HFF-Myc (cell line): ENCODE measurements around the gene GALM.

Source experiments
- DNase-seq: peaks from one replicate; pipeline ENCODE4 v3.0.0-alpha.2; 2011; ENCODE audit warnings: low read depth; ENCODE audit errors: extremely low read depth
- H3K4me3 ChIP-seq: replicated peaks from 2 replicates; pipeline ENCODE4 v1.5.1; 2011; ENCODE audit warnings: low read depth, mild to moderate bottlenecking, control low read depth, low read length
- CTCF ChIP-seq: IDR thresholded peaks from 2 replicates; pipeline ENCODE4 v1.5.1; 2012; ENCODE audit warnings: mild to moderate bottlenecking, low read depth, low read length, control low read depth; ENCODE audit errors: missing control alignments

Gene GALM

DNA sequence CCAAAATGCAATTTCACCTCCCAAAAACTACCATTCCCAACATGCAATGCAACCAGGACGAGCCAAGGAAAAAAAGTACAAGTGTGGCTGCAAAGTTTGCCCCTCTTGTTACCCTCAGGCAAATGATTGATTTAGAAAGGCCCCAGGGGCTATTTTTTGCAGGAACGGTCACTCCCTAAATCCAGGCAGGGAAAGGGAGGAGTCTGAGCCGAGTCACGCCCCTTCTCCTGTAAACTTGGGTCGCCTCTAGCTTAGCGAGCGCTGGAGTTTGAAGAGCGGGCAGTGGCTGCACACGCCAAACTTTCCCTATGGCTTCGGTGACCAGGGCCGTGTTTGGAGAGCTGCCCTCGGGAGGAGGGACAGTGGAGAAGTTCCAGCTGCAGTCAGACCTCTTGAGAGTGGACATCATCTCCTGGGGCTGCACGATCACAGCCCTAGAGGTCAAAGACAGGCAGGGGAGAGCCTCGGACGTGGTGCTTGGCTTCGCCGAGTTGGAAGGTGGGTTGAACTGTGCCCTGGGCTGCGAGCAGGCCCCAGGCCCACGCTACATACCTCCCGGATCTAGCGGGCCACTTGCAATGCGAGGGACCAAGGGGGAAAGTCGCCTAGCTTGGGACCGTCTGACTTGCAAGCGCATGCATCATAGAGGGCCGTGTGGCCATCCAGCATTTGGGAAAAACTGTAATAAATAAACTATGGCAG is at the start of gene GALM:
Gene GALM (plus strand): TSS at position 261 of the 702 bp plus-strand sequence. CDS start 48 bp downstream, at position 309.
- TF ChIP-seq CTCF = no peak
- DNase-seq = peak; percentile 86

DNA sequence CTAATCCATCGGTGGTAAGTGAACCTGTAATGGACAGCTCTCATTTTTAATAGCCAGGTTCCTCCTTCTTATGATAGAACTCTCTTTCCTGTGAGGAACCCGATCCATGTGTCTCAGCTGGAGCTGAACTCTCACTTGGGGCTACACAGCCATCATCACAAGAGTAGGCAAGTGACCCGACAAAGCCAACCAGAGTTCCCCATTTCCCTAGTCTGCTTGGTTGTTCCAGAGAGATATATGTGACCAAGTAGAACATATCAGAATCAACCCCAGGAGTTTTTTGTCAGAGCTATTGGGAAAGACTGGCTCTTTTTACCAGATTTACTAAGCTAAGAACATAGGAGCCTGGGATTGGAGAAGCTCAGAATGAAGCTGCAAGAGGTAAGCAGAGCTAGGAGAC is 48.6 kb upstream of the GALM start:
- TF ChIP-seq CTCF = no peak
- DNase-seq = no peak
- no peak overlapping the region for H3K4me3 ChIP-seq

More for the DNA sequence above, at the start of gene GALM:
- H3K4me3 ChIP-seq = peak within 1 kb of the TSS; percentile 58

GRCh38 chr2:38619458-38620164 is 46.3 kb upstream of the GALM start:
- no peak for DNase-seq
- no peak overlapping the region for H3K4me3 ChIP-seq

DNA sequence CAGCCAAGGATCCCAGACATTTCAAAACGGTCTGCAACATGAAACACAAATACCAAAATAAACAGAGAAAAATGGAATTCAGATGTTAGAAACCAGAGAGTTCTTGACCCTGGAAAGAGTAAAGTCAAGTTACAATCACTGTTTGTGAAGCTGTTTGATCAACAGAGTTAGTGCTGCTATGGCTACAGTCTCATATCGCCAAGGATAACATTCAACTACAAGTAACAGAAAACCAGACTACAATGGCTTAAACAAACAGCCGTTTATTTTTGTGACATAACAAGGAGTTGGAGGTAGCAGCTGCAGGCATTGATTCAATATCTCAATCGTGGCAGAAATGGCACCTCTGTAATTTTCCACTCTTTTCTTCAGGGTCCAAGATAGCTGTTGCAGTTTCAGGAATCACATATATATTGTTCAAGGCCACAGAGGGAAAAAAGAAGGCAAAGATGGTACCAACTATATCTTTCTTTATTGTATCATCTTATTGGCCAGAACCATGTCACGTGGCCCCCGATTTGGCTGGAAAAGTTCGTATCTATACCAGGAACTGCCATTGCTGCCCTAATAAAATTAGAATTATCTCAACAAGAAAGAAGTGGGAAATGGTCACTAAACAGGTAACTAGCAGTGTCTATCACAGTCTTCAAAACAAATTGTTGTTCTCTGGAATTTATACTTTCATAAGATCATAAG is 45.5 kb upstream of the GALM start:
- TF ChIP-seq CTCF = no peak
- DNase-seq = no peak
- H3K4me3 ChIP-seq = no peak overlapping the region

More at GRCh38 chr2:38619458-38620164, 46.3 kb upstream of the GALM start:
- no peak for TF ChIP-seq CTCF

- H3K4me3 ChIP-seq = no peak overlapping the region
- TF ChIP-seq CTCF = no peak
- no peak for DNase-seq
These were observed 44.9 kb upstream of the GALM start for GRCh38 chr2:38621018-38621417.

- DNase-seq = no peak
- H3K4me3 ChIP-seq = no peak overlapping the region
- no peak for TF ChIP-seq CTCF
These were observed 43.7 kb upstream of the GALM start for GRCh38 chr2:38622210-38622609.
